OCI-LY7 (cell line): ENCODE results near the gene BPGM. TPM values are rescaled to one million over a fixed set of nuclear protein-coding genes. Genes with fewer than 3 reads are reported as not detected.

Experiments
- BruUV-seq: library from RNA; stranded (reverse); fragments of 400-500 nt; replicated peaks from 2 replicates; lab custom pipeline; 2021; lab: Mats Ljungman, UMichigan
- CTCF ChIA-PET: fragments of 300-600 bp; sonication (Branson Sonifier 250); formaldehyde crosslinking; loops from one replicate; lab custom pipeline; 2022; ENCODE audit warnings: antibody characterized with exemption; ENCODE audit not compliant: unreplicated experiment; lab: Charles Lee
- POLR2A ChIA-PET: fragments of 300-600 bp; sonication (Branson Sonifier 250); formaldehyde crosslinking; loops from one replicate; lab custom pipeline; 2022; ENCODE audit warnings: antibody characterized with exemption; lab: Charles Lee
- DNase-seq: peaks from one replicate; pipeline ENCODE4 v3.0.0-alpha.2; 2015; ENCODE audit warnings: low spot score
- H2AFZ ChIP-seq: fragments of 200-600 bp; sonication (generic), shearing (Covaris generic); 2 replicates; pipeline ENCODE4 v1.6.1; 2014; ENCODE audit warnings: mild to moderate bottlenecking, antibody characterized with exemption, low read length, moderate library complexity
- H3K27ac ChIP-seq: fragments of 200-600 bp; sonication (generic); 2 replicates; pipeline ENCODE4 v1.5.1; 2014; ENCODE audit warnings: mixed run types, low read depth, mild to moderate bottlenecking, moderate library complexity, low read length, inconsistent platforms; ENCODE audit not compliant: poor library complexity, severe bottlenecking
- H3K36me3 ChIP-seq: fragments of 200-600 bp; sonication (generic); 2 replicates; pipeline ENCODE4 v1.6.1; 2014; ENCODE audit warnings: mild to moderate bottlenecking, antibody characterized with exemption, low read length, moderate library complexity, mixed read lengths; ENCODE audit not compliant: insufficient read depth
- H3K4me1 ChIP-seq: fragments of 200-600 bp; sonication (generic); 2 replicates; pipeline ENCODE4 v1.5.1; 2014; ENCODE audit warnings: mild to moderate bottlenecking, low read length; ENCODE audit not compliant: insufficient read depth, poor library complexity, severe bottlenecking
- H3K4me2 ChIP-seq: fragments of 200-600 bp; sonication (generic); 2 replicates; pipeline ENCODE4 v1.6.1; 2014; ENCODE audit warnings: mild to moderate bottlenecking, low read length
- H3K4me3 ChIP-seq: fragments of 200-600 bp; sonication (generic); 2 replicates; pipeline ENCODE4 v1.5.1; 2014; ENCODE audit warnings: mild to moderate bottlenecking, low read depth, low read length; ENCODE audit not compliant: poor library complexity, severe bottlenecking
- H3K79me2 ChIP-seq: fragments of 200-600 bp; sonication (generic); 2 replicates; pipeline ENCODE4 v1.6.1; 2016; ENCODE audit warnings: low read depth, mild to moderate bottlenecking, low read length, moderate library complexity, mixed read lengths; ENCODE audit not compliant: insufficient read depth
- H3K9me2 ChIP-seq: fragments of 200-600 bp; sonication (generic); 2 replicates; pipeline ENCODE4 v1.6.1; 2016; ENCODE audit warnings: mild to moderate bottlenecking, low read length, mixed read lengths; ENCODE audit not compliant: insufficient read depth
- H3K9me3 ChIP-seq: fragments of 200-600 bp; sonication (generic); 2 replicates; pipeline ENCODE4 v1.6.1; 2014; ENCODE audit warnings: mild to moderate bottlenecking, mixed run types, low read length, mixed read lengths
- H4K20me1 ChIP-seq: fragments of 200-600 bp; sonication (generic); 2 replicates; pipeline ENCODE4 v1.6.1; 2014; ENCODE audit warnings: mild to moderate bottlenecking, antibody characterized with exemption, low read length, moderate library complexity, mixed read lengths; ENCODE audit not compliant: insufficient read depth
- EZH2phosphoT487 ChIP-seq: fragments of 200-600 bp; sonication (generic); IDR thresholded peaks from 2 replicates; pipeline ENCODE4 v1.6.1; 2018; ENCODE audit warnings: low read depth, borderline replicate concordance, mild to moderate bottlenecking, mixed run types, antibody characterized with exemption, low read length, moderate library complexity, mixed read lengths
- intact Hi-C: fragments of 100-400 bp; cut with micrococcal nuclease; formaldehyde crosslinking; loops from one replicate; pipeline ENCODE4 v1.10.0; 2022; ENCODE audit not compliant: unreplicated experiment
- total RNA-seq, 2 experiments: library from RNA; depleted of rRNA in 1 of 2; stranded (reverse); fragments of >200 nt in 1 of 2; shearing (Covaris generic) in 1 of 2; gene quantifications; 2 replicates each; pipeline ENCODE4 v1.2.3, GENCODE V29; 2014 to 2022
- TF ChIP-seq, protein P1 (sequence below): fragments of 200-600 bp; sonication (generic); conservative IDR thresholded peaks from 2 replicates; pipeline ENCODE4 v1.5.1; 2014; ENCODE audit warnings: mild to moderate bottlenecking, antibody characterized with exemption, low read length, moderate library complexity, mixed read lengths

The BPGM gene
- total RNA-seq, 2 experiments from 2014 or later: 16.6 to 18.7 TPM

DNA sequence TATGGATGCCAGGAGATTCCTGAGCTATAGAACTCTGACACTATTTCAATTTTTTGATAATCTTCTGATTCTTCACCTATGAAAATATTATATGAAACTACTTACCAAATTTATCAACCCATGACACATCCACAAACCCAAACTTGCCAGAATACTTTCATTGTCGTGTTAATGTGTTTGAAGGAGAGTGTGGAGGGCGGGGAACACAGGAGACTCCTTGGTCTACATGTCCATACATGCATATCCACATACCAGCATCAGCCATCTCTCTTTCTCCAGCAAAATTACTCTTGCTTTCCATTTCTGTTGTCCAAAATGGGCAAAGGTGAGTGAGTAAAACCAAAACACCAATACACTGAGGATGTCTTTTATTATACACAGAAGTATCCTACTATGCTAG, 23.5 kb upstream of the BPGM start:
- ChIA-PET POLR2A (interaction anchor here (1.0 kb wide), 1 partner anchor 17 kb away, joined by 8 read pairs; no protein-coding TSS in a partner anchor), CTCF (no interaction called here)
- no peaks in the 10 kb centered on the region for H3K4me1 ChIP-seq
- H3K27ac ChIP-seq: no peak overlapping the region
- H3K79me2 ChIP-seq: no peaks in the 10 kb centered on the region
- H4K20me1 ChIP-seq: no peaks in the 10 kb centered on the region
- no TSS peak for BruUV-seq
- H3K9me3 ChIP-seq: no peaks in the 10 kb centered on the region
- H3K9me2 ChIP-seq: no peaks in the 10 kb centered on the region
- DNase-seq: no peak
- no peak overlapping the region for H3K4me2 ChIP-seq
- no peak for TF ChIP-seq EZH2phosphoT487
- TF ChIP-seq, protein P1, sequence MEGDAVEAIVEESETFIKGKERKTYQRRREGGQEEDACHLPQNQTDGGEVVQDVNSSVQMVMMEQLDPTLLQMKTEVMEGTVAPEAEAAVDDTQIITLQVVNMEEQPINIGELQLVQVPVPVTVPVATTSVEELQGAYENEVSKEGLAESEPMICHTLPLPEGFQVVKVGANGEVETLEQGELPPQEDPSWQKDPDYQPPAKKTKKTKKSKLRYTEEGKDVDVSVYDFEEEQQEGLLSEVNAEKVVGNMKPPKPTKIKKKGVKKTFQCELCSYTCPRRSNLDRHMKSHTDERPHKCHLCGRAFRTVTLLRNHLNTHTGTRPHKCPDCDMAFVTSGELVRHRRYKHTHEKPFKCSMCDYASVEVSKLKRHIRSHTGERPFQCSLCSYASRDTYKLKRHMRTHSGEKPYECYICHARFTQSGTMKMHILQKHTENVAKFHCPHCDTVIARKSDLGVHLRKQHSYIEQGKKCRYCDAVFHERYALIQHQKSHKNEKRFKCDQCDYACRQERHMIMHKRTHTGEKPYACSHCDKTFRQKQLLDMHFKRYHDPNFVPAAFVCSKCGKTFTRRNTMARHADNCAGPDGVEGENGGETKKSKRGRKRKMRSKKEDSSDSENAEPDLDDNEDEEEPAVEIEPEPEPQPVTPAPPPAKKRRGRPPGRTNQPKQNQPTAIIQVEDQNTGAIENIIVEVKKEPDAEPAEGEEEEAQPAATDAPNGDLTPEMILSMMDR: no peak
- no peaks in the 10 kb centered on the region for H3K36me3 ChIP-seq
- intact Hi-C loops: no loop called here
- no peak overlapping the region for H3K4me3 ChIP-seq
- H2AFZ ChIP-seq: no peak overlapping the region

- H3K4me3 ChIP-seq: no peak overlapping the region
- ChIA-PET POLR2A (no interaction called here), CTCF (no interaction called here)
- H3K4me1 ChIP-seq: no peaks in the 10 kb centered on the region
- H3K4me2 ChIP-seq: no peak overlapping the region
- DNase-seq: no peak
- H3K9me2 ChIP-seq: no peaks in the 10 kb centered on the region
- intact Hi-C loops: no loop called here
- no peaks in the 10 kb centered on the region for H3K36me3 ChIP-seq
- H3K79me2 ChIP-seq: no peaks in the 10 kb centered on the region
- TF ChIP-seq EZH2phosphoT487: no peak
- TF ChIP-seq, protein P1: no peak
- no peaks in the 10 kb centered on the region for H3K9me3 ChIP-seq
- H4K20me1 ChIP-seq: no peaks in the 10 kb centered on the region
- BruUV-seq: no TSS peak
- H2AFZ ChIP-seq: no peak overlapping the region
- H3K27ac ChIP-seq: no peak overlapping the region
Measured at GRCh38 chr7:134625550-134625949, 21.1 kb upstream of the BPGM start.

DNA sequence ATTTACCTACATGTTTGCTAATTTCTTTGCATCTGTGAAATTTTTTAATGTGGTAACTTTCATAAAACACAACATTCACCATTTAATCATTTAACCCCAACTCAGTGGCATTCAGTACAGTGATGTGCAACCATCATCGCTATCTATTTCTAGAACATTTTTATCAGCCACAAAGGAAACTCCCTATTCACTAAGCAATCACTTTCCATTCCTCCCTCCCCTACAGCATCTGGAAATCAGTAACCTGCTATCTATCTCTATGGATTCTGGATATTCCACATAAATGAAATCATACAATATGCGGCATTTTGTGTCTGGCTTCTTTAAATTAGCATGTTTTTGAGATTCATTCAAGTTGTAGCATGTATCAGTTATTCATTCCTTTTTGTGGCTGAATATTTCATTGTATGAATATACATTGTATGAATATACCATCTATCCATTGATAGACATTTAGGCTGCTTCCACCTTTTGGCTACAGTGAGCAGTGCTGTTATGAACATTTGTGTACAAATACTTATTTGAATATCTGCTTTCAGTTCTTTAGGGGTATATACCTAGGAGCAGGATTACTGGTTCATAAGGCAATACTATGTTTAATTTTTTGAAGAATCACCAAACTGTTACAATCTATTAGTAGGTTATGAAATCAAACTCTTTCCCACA, 19.4 kb upstream of the BPGM start:
- CTCF ChIA-PET: no interaction called here
- POLR2A ChIA-PET: interaction anchor here (0.7 kb wide), 1 partner anchor 143 kb away, joined by 3 read pairs; no protein-coding TSS in a partner anchor
- Histone ChIP-seq H3K9me2 (no peaks in the 10 kb centered on the region), H3K4me1 (no peaks in the 10 kb centered on the region), H3K4me2 (no peak overlapping the region), H3K79me2 (no peaks in the 10 kb centered on the region), H3K9me3 (no peaks in the 10 kb centered on the region), H2AFZ (no peak overlapping the region), H3K4me3 (no peak overlapping the region), H3K27ac (no peak overlapping the region), H3K36me3 (no peaks in the 10 kb centered on the region), H4K20me1 (no peaks in the 10 kb centered on the region)
- intact Hi-C loops: no loop called here
- no TSS peak for BruUV-seq
- DNase-seq: no peak
- no peak for TF ChIP-seq EZH2phosphoT487
- TF ChIP-seq, protein P1: no peak
